ENCODE measurements around the gene ARNT2. TPM values are rescaled to one million over a fixed set of nuclear protein-coding genes. Genes with fewer than 3 reads are reported as not detected.
"Not testable (repeated sequence)": the region's sequence is repeated elsewhere in the genome, so short reads cannot be mapped to it uniquely, and the experiment has no call there.

Gene ARNT2
- polyA plus RNA-seq, 3 donors from 2014 or later, result not detected

- H3K36me3 Mint-ChIP-seq, result no peaks in the 10 kb centered on the region
- DNase-seq, result no peak
- peaks cover 1 to 3% (median 1%) of the 10 kb centered on the region in 3 donors for H3K27me3 Mint-ChIP-seq (ENCODE audit: low read depth in 3 of 3)
- no peak overlapping the region for H3K4me3 Mint-ChIP-seq
- H3K27ac Mint-ChIP-seq, result no peak overlapping the region
- peaks cover 0 to 3% of the 10 kb centered on the region in 2 donors for H3K4me1 Mint-ChIP-seq
- H3K9me3 Mint-ChIP-seq, result no peaks in the 10 kb centered on the region
Measured at GRCh38 chr15:80640531-80641121, 236.4 kb downstream of the ARNT2 start.

GRCh38 chr15:80641384-80641783, 237.2 kb downstream of the ARNT2 start:
- H3K9me3 Mint-ChIP-seq, result no peaks in the 10 kb centered on the region
- no peak for DNase-seq
- H3K4me3 Mint-ChIP-seq, result no peak overlapping the region
- H3K27me3 Mint-ChIP-seq (ENCODE audit: low read depth in 3 of 3), result peaks cover 1 to 4% (median 1%) of the 10 kb centered on the region in 3 donors
- no peak overlapping the region for H3K27ac Mint-ChIP-seq
- no peaks in the 10 kb centered on the region for H3K36me3 Mint-ChIP-seq
- peaks cover 2 to 6% of the 10 kb centered on the region in 2 donors for H3K4me1 Mint-ChIP-seq

- Mint-ChIP-seq H3K36me3 (no peaks in the 10 kb centered on the region), H3K9me3 (no peaks in the 10 kb centered on the region), H3K27me3 (ENCODE audit: low read depth in 3 of 3) (peaks cover 1 to 4% (median 1%) of the 10 kb centered on the region in 3 donors), H3K4me3 (no peak overlapping the region), H3K27ac (no peak overlapping the region), H3K4me1 (peaks cover 2 to 6% of the 10 kb centered on the region in 2 donors)
- no peak for DNase-seq
Measured at GRCh38 chr15:80643431-80643951, 239.3 kb downstream of the ARNT2 start.

GRCh38 chr15:80645494-80646065, 241.4 kb downstream of the ARNT2 start:
- Mint-ChIP-seq H3K9me3 (peaks cover 0 to 3% (median 0%) of the 10 kb centered on the region in 6 donors), H3K27ac (no peak overlapping the region), H3K4me1 (peaks cover 2 to 6% of the 10 kb centered on the region in 2 donors), H3K36me3 (no peaks in the 10 kb centered on the region), H3K27me3 (ENCODE audit: low read depth in 3 of 3) (peaks cover 1 to 4% (median 3%) of the 10 kb centered on the region in 3 donors), H3K4me3 (no peak overlapping the region)
- no peak for DNase-seq

GRCh38 chr15:80647424-80647823, 243.2 kb downstream of the ARNT2 start:
- DNase-seq; H3K36me3 Mint-ChIP-seq; H3K4me1 Mint-ChIP-seq; H3K4me3 Mint-ChIP-seq; H3K9me3 Mint-ChIP-seq; H3K27me3 Mint-ChIP-seq (ENCODE audit: low read depth in 3 of 3); H3K27ac Mint-ChIP-seq: not testable (repeated sequence)

Other genes with a start within 250 kb of the ARNT2 start
- gene CTXND1, start 152.2 kb upstream of the ARNT2 start, polyA plus RNA-seq, result not detected

Measured in immature natural killer cell (primary cell).